ENCODE results near the gene CDYL.

CDYL gene

GRCh38 chr6:4774715-4775493, 1.3 kb upstream of the CDYL start:
- DNase-seq = peak; percentile 19

GRCh38 chr6:4775494-4776130, 592 bp upstream of the CDYL start:
- DNase-seq = peak; percentile 70

GRCh38 chr6:4776493-4777393, 539 bp downstream of the CDYL start:
- peak; percentile 53 for DNase-seq

GRCh38 chr6:4777394-4777935, 1.3 kb downstream of the CDYL start:
- no peak for DNase-seq

GRCh38 chr6:4778086-4778485, 1.9 kb downstream of the CDYL start:
- DNase-seq = no peak

GRCh38 chr6:4780360-4780812, 4.2 kb downstream of the CDYL start:
- no peak for DNase-seq

- DNase-seq = no peak
These were observed 5.2 kb downstream of the CDYL start for GRCh38 chr6:4781426-4781825.

GRCh38 chr6:4781967-4782575, 5.9 kb downstream of the CDYL start:
- no peak for DNase-seq

- no peak for DNase-seq
These were observed 10.8 kb downstream of the CDYL start for GRCh38 chr6:4786996-4787395.

- no peak for DNase-seq
These were observed 12.3 kb downstream of the CDYL start for GRCh38 chr6:4788482-4788881.

GRCh38 chr6:4788953-4789584, 12.9 kb downstream of the CDYL start:
- DNase-seq = no peak

GRCh38 chr6:4790158-4790899, 14.1 kb downstream of the CDYL start:
- DNase-seq = no peak

GRCh38 chr6:4794140-4794707, 18.0 kb downstream of the CDYL start:
- DNase-seq = no peak

GRCh38 chr6:4797587-4797986, 21.4 kb downstream of the CDYL start:
- DNase-seq = no peak

- DNase-seq = no peak
These were observed 23.7 kb downstream of the CDYL start for GRCh38 chr6:4799912-4800311.

- DNase-seq = no peak
These were observed 24.5 kb downstream of the CDYL start for GRCh38 chr6:4800662-4801061.

GRCh38 chr6:4801491-4802110, 25.4 kb downstream of the CDYL start:
- no peak for DNase-seq

- DNase-seq = no peak
These were observed 26.2 kb downstream of the CDYL start for GRCh38 chr6:4802312-4802935.

GRCh38 chr6:4803343-4803744, 27.1 kb downstream of the CDYL start:
- no peak for DNase-seq

- no peak for DNase-seq
These were observed 27.9 kb downstream of the CDYL start for GRCh38 chr6:4804095-4804494.
